Measurements from ENCODE around the gene INPP4A.

INPP4A gene

DNA sequence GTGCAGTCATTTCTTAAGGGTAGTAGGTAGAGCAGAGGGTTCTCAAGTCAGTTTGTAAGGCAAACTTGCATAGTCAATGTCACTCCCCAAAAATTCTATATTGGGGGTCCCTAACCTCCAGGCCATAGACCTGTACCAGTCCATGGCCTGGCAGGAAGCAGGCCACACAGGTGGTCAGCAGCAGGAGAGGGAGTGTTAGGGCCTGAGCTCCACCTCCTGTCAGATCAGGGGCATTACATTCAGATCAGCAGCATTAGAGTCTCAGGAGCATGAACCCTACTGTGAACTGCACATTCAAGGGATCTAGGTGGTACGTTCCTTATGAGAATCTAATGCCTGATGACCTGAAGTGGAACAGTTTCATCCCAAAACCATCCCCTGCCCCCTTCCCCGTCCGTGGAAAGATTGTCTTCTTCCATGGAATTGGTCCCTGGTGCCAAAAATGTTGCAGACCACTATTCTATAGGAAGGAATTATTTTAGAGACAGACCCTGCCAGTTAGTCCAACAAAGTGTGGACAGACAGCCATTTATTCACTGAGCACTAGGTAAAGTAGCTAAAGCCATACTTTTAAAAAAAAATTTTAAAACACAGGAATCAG, 157.0 kb downstream of the INPP4A start:
- Histone ChIP-seq H3K27me3 (replicated peaks in 2 of 5; ENCODE audit: control insufficient read depth in 4 of 5, insufficient read depth in 5 of 5, low read length in 4 of 5) (no peaks in the 10 kb centered on the region), H3K4me1 (ENCODE audit: control extremely low read depth in 1 of 4, control insufficient read depth in 4 of 4, insufficient read depth in 4 of 4, low read length in 3 of 4) (peaks cover under 1 to 8% (median 3%) of the 10 kb centered on the region in 4 experiments), H3K4me3 (ENCODE audit: control insufficient read depth in 1 of 7, extremely low read depth in 1 of 7, insufficient read depth in 4 of 7, low read depth in 2 of 7, low read length in 6 of 7) (no peak overlapping the region), H3K9me3 (ENCODE audit: control extremely low read depth in 1 of 5, control insufficient read depth in 4 of 5, insufficient read depth in 2 of 5, low read depth in 1 of 5, low read length in 4 of 5) (no peaks in the 10 kb centered on the region), H3K27ac (ENCODE audit: insufficient read depth in 1 of 2, low read depth in 1 of 2, low read length in 2 of 2, poor library complexity in 1 of 2, severe bottlenecking in 2 of 2) (no peak overlapping the region), H3K36me3 (ENCODE audit: control insufficient read depth in 4 of 4, insufficient read depth in 4 of 4, low read length in 3 of 4) (peaks cover 5 to 51% (median 30%) of the 10 kb centered on the region in 4 experiments)
- 100% methylated on average over 1 of the region's 3 CpGs for WGBS (ENCODE audit: insufficient coverage)
- ChIA-PET POLR2A (interaction anchor here (0.6 kb wide), 1 partner anchor 162 kb away, joined by 6 read pairs; no protein-coding TSS in a partner anchor), CTCF (interaction anchor here (1.0 to 1.2 kb wide), 5 partner anchors 15 to 199 kb away, joined by 3 to 5 read pairs (median 3); no protein-coding TSS in a partner anchor)
- peak in 2 of 3 donors; percentile 33 to 35 for DNase-seq

GRCh38 chr2:98604547-98604946, 159.9 kb downstream of the INPP4A start:
- POLR2A ChIA-PET: no interaction called here

DNA sequence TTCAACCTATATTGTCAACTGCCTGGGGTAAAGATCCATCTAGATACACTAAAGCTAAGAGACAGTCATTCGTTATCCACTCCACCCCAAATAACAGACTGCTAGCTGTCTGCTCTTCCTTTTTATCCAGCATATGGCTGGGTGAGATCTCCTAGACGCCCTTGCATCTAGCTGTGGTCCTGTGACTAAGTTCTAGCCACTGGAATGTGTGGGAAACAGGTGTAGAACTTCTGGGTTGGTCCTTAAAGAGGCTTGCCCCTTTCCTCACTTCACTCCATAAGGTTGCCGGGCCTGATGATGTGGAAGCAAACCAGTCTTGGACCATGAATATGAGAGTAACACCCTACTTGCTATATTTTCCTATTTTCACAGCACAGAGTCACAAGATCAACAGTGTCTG, 160.4 kb downstream of the INPP4A start:
- H3K4me3 ChIP-seq (ENCODE audit: control insufficient read depth in 1 of 7, extremely low read depth in 1 of 7, insufficient read depth in 4 of 7, low read depth in 2 of 7, low read length in 6 of 7): no peak overlapping the region
- no peaks in the 10 kb centered on the region for H3K9me3 ChIP-seq (ENCODE audit: control extremely low read depth in 1 of 5, control insufficient read depth in 4 of 5, insufficient read depth in 2 of 5, low read depth in 1 of 5, low read length in 4 of 5)
- H3K27ac ChIP-seq (ENCODE audit: insufficient read depth in 1 of 2, low read depth in 1 of 2, low read length in 2 of 2, poor library complexity in 1 of 2, severe bottlenecking in 2 of 2): peak overlapping the region; percentile 6 to 30
- no peaks in the 10 kb centered on the region for H3K27me3 ChIP-seq (replicated peaks in 2 of 5; ENCODE audit: control insufficient read depth in 4 of 5, insufficient read depth in 5 of 5, low read length in 4 of 5)
- WGBS (ENCODE audit: insufficient coverage): 100% methylated on average over 1 of the region's 3 CpGs
- POLR2A ChIA-PET: no interaction called here
- H3K4me1 ChIP-seq (ENCODE audit: control extremely low read depth in 1 of 4, control insufficient read depth in 4 of 4, insufficient read depth in 4 of 4, low read length in 3 of 4): peaks cover 15 to 32% (median 27%) of the 10 kb centered on the region in 4 experiments
- peaks cover 6 to 31% (median 18%) of the 10 kb centered on the region in 4 experiments for H3K36me3 ChIP-seq (ENCODE audit: control insufficient read depth in 4 of 4, insufficient read depth in 4 of 4, low read length in 3 of 4)
- no peak for DNase-seq
- CTCF ChIA-PET: interaction anchor here (1.0 to 1.4 kb wide), 2 partner anchors 13 to 17 kb away, joined by 3 read pairs; no protein-coding TSS in a partner anchor

More at GRCh38 chr2:98604547-98604946, 159.9 kb downstream of the INPP4A start:
- Histone ChIP-seq H3K27ac (ENCODE audit: insufficient read depth in 1 of 2, low read depth in 1 of 2, low read length in 2 of 2, poor library complexity in 1 of 2, severe bottlenecking in 2 of 2) (peak overlapping the region in 1 of 2 experiments; percentile 30), H3K4me1 (ENCODE audit: control extremely low read depth in 1 of 4, control insufficient read depth in 4 of 4, insufficient read depth in 4 of 4, low read length in 3 of 4) (peaks cover 13 to 27% (median 23%) of the 10 kb centered on the region in 4 experiments), H3K36me3 (ENCODE audit: control insufficient read depth in 4 of 4, insufficient read depth in 4 of 4, low read length in 3 of 4) (peaks cover 6 to 36% (median 22%) of the 10 kb centered on the region in 4 experiments), H3K9me3 (ENCODE audit: control extremely low read depth in 1 of 5, control insufficient read depth in 4 of 5, insufficient read depth in 2 of 5, low read depth in 1 of 5, low read length in 4 of 5) (no peaks in the 10 kb centered on the region), H3K4me3 (ENCODE audit: control insufficient read depth in 1 of 7, extremely low read depth in 1 of 7, insufficient read depth in 4 of 7, low read depth in 2 of 7, low read length in 6 of 7) (no peak overlapping the region), H3K27me3 (replicated peaks in 2 of 5; ENCODE audit: control insufficient read depth in 4 of 5, insufficient read depth in 5 of 5, low read length in 4 of 5) (no peaks in the 10 kb centered on the region)
- CTCF ChIA-PET: interaction anchor here (1.0 to 1.4 kb wide), 2 partner anchors 13 to 17 kb away, joined by 3 read pairs; no protein-coding TSS in a partner anchor
- DNase-seq: no peak
- WGBS (ENCODE audit: insufficient coverage): 79% methylated on average over 2 of the region's 2 CpGs

DNA sequence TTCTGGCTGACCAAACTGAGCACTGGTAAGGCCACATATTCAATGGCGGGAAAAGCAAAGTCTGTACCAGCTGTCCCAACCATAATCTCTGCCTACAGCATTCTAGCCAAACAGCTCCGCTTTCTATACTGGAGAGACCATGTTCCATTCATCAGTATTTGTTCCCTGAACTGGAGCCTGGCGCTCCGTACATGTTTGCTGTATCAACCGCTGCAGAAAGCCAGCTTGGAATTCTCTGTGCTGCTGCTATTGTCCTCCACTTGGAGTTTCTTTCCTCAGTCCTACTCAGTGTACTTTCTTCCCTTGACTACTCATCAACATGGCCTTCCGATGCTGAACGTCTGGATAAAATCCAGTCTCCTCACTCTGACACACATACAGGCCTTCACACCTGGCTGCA, 161.8 kb downstream of the INPP4A start:
- 95% methylated on average over 7 of the region's 7 CpGs for WGBS (ENCODE audit: insufficient coverage)
- peaks cover 20 to 38% (median 32%) of the 10 kb centered on the region in 4 experiments for H3K4me1 ChIP-seq (ENCODE audit: control extremely low read depth in 1 of 4, control insufficient read depth in 4 of 4, insufficient read depth in 4 of 4, low read length in 3 of 4)
- ChIA-PET CTCF (interaction anchor here (0.6 to 1.2 kb wide), 2 partner anchors 23 to 231 kb away, joined by 3 to 5 read pairs; no protein-coding TSS in a partner anchor), POLR2A (no interaction called here)
- H3K27me3 ChIP-seq (replicated peaks in 2 of 5; ENCODE audit: control insufficient read depth in 4 of 5, insufficient read depth in 5 of 5, low read length in 4 of 5): no peaks in the 10 kb centered on the region
- H3K9me3 ChIP-seq (ENCODE audit: control extremely low read depth in 1 of 5, control insufficient read depth in 4 of 5, insufficient read depth in 2 of 5, low read depth in 1 of 5, low read length in 4 of 5): no peaks in the 10 kb centered on the region
- DNase-seq: no peak
- H3K36me3 ChIP-seq (ENCODE audit: control insufficient read depth in 4 of 4, insufficient read depth in 4 of 4, low read length in 3 of 4): peaks cover 4 to 29% (median 20%) of the 10 kb centered on the region in 4 experiments
- peak overlapping the region in 1 of 2 experiments; percentile 99 for H3K27ac ChIP-seq (ENCODE audit: insufficient read depth in 1 of 2, low read depth in 1 of 2, low read length in 2 of 2, poor library complexity in 1 of 2, severe bottlenecking in 2 of 2)
- peak overlapping the region in 1 of 7 experiments; percentile 95 for H3K4me3 ChIP-seq (ENCODE audit: control insufficient read depth in 1 of 7, extremely low read depth in 1 of 7, insufficient read depth in 4 of 7, low read depth in 2 of 7, low read length in 6 of 7)

DNA sequence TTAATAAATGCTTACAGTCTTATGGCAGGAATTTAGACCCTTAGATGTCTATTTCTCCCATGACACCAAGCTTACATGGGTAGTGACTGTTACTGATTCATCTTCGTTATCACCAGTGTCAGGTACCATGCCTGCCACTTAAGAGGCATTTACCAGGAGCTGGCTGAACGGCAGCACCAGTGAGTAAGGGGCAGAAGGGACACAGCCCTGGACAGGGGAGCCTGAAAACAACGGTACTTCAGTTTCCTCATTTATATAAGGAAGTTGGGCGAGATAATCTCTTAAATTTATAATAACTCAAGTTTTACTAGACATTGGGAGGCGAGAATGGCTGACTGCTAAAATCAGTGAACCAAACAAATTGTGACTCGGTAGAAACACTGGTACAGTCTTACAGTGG, 162.4 kb downstream of the INPP4A start:
- 31% methylated on average over 2 of the region's 6 CpGs for WGBS (ENCODE audit: insufficient coverage)
- H3K27ac ChIP-seq (ENCODE audit: insufficient read depth in 1 of 2, low read depth in 1 of 2, low read length in 2 of 2, poor library complexity in 1 of 2, severe bottlenecking in 2 of 2): peak overlapping the region; percentile 97 to 99
- POLR2A ChIA-PET: interaction anchor here (0.5 kb wide), 1 partner anchor 876 kb away, joined by 4 read pairs; no protein-coding TSS in a partner anchor
- no peaks in the 10 kb centered on the region for H3K9me3 ChIP-seq (ENCODE audit: control extremely low read depth in 1 of 5, control insufficient read depth in 4 of 5, insufficient read depth in 2 of 5, low read depth in 1 of 5, low read length in 4 of 5)
- peaks cover 20 to 38% (median 32%) of the 10 kb centered on the region in 4 experiments for H3K4me1 ChIP-seq (ENCODE audit: control extremely low read depth in 1 of 4, control insufficient read depth in 4 of 4, insufficient read depth in 4 of 4, low read length in 3 of 4)
- CTCF ChIA-PET: interaction anchor here (1.2 kb wide), 1 partner anchor 24 kb away, joined by 5 read pairs; no protein-coding TSS in a partner anchor
- no peaks in the 10 kb centered on the region for H3K27me3 ChIP-seq (replicated peaks in 2 of 5; ENCODE audit: control insufficient read depth in 4 of 5, insufficient read depth in 5 of 5, low read length in 4 of 5)
- peak in 2 of 3 donors; percentile 46 to 63 for DNase-seq
- peaks cover 4 to 25% (median 18%) of the 10 kb centered on the region in 4 experiments for H3K36me3 ChIP-seq (ENCODE audit: control insufficient read depth in 4 of 4, insufficient read depth in 4 of 4, low read length in 3 of 4)
- peak overlapping the region in 6 of 7 experiments; percentile 75 to 95 (median 93) for H3K4me3 ChIP-seq (ENCODE audit: control insufficient read depth in 1 of 7, extremely low read depth in 1 of 7, insufficient read depth in 4 of 7, low read depth in 2 of 7, low read length in 6 of 7)

DNA sequence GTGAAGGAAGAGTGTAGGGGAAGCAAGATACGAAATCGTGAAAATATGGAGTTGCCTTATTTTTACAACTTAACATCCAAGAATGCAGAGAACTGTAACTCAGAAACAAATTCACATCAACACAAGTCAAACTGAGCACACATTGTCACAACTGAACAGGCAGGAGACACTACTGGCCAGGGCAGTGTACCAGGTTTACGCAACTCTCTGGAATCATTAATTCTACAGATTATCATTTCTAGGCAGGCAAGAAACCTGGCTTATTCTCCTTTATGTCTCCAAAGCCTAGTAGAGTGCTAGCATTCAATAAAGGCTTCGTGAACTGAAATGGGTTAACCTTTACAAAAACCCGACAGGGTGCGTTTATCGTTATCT, 163.1 kb downstream of the INPP4A start:
- Histone ChIP-seq H3K4me1 (ENCODE audit: control extremely low read depth in 1 of 4, control insufficient read depth in 4 of 4, insufficient read depth in 4 of 4, low read length in 3 of 4) (peaks cover 20 to 38% (median 32%) of the 10 kb centered on the region in 4 experiments), H3K9me3 (ENCODE audit: control extremely low read depth in 1 of 5, control insufficient read depth in 4 of 5, insufficient read depth in 2 of 5, low read depth in 1 of 5, low read length in 4 of 5) (no peaks in the 10 kb centered on the region), H3K27me3 (replicated peaks in 2 of 5; ENCODE audit: control insufficient read depth in 4 of 5, insufficient read depth in 5 of 5, low read length in 4 of 5) (no peaks in the 10 kb centered on the region), H3K4me3 (ENCODE audit: control insufficient read depth in 1 of 7, extremely low read depth in 1 of 7, insufficient read depth in 4 of 7, low read depth in 2 of 7, low read length in 6 of 7) (peak overlapping the region; percentile 75 to 95 (median 92)), H3K27ac (ENCODE audit: insufficient read depth in 1 of 2, low read depth in 1 of 2, low read length in 2 of 2, poor library complexity in 1 of 2, severe bottlenecking in 2 of 2) (peak overlapping the region; percentile 97 to 99), H3K36me3 (ENCODE audit: control insufficient read depth in 4 of 4, insufficient read depth in 4 of 4, low read length in 3 of 4) (peaks cover 4 to 25% (median 18%) of the 10 kb centered on the region in 4 experiments)
- CTCF ChIA-PET: no interaction called here
- WGBS (ENCODE audit: insufficient coverage): 2% methylated on average over 5 of the region's 7 CpGs
- POLR2A ChIA-PET: interaction anchor here (0.5 to 1.0 kb wide), 2 partner anchors 16 to 875 kb away, joined by 4 to 5 read pairs; no protein-coding TSS in a partner anchor
- DNase-seq: no peak
